ENCODE measurements around the gene INPP5D. TPM values are rescaled to one million over a fixed set of nuclear protein-coding genes. Genes with fewer than 3 reads are reported as not detected.

The INPP5D gene
- total RNA-seq, 2 donors from 2014 or later, result 0.66 to 3.0 TPM

- Histone ChIP-seq H3K9me3 (ENCODE audit: control insufficient read depth, low read length) (no peaks in the 10 kb centered on the region), H3K36me3 (ENCODE audit: control insufficient read depth, insufficient read depth, low read length) (no peaks in the 10 kb centered on the region), H3K27ac (ENCODE audit: low read depth, low read length) (no peak overlapping the region), H3K9ac (ENCODE audit: extremely low read depth, low read length, poor library complexity, severe bottlenecking) (no peak overlapping the region), H3K27me3 (ENCODE audit: control insufficient read depth, insufficient read depth, low read length, poor library complexity, severe bottlenecking) (no peaks in the 10 kb centered on the region), H3K4me1 (ENCODE audit: control insufficient read depth, insufficient read depth, low read length) (no peaks in the 10 kb centered on the region), H3K4me3 (ENCODE audit: low read length) (no peak overlapping the region)
- Mint-ChIP-seq H3K27me3 (ENCODE audit: insufficient read depth) (peaks cover 8% of the 10 kb centered on the region), H3K4me3 (no peak overlapping the region), H3K36me3 (ENCODE audit: low read depth) (no peaks in the 10 kb centered on the region), H3K4me1 (peaks cover 10% of the 10 kb centered on the region), H3K9me3 (no peaks in the 10 kb centered on the region), H3K27ac (no peak overlapping the region)
- TF ChIP-seq, protein P1, sequence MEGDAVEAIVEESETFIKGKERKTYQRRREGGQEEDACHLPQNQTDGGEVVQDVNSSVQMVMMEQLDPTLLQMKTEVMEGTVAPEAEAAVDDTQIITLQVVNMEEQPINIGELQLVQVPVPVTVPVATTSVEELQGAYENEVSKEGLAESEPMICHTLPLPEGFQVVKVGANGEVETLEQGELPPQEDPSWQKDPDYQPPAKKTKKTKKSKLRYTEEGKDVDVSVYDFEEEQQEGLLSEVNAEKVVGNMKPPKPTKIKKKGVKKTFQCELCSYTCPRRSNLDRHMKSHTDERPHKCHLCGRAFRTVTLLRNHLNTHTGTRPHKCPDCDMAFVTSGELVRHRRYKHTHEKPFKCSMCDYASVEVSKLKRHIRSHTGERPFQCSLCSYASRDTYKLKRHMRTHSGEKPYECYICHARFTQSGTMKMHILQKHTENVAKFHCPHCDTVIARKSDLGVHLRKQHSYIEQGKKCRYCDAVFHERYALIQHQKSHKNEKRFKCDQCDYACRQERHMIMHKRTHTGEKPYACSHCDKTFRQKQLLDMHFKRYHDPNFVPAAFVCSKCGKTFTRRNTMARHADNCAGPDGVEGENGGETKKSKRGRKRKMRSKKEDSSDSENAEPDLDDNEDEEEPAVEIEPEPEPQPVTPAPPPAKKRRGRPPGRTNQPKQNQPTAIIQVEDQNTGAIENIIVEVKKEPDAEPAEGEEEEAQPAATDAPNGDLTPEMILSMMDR (conservative IDR thresholded peaks at IDR 0.05), result no peak
- DNase-seq, result no peak
- 85 to 89% methylated on average over 10 to 22 of the region's 22 CpGs for WGBS, 2 experiments (ENCODE audit: insufficient coverage in 1 of 2, insufficient read length in 1 of 2)
Observed at GRCh38 chr2:233147136-233147828, 87.1 kb downstream of the INPP5D start.

DNA sequence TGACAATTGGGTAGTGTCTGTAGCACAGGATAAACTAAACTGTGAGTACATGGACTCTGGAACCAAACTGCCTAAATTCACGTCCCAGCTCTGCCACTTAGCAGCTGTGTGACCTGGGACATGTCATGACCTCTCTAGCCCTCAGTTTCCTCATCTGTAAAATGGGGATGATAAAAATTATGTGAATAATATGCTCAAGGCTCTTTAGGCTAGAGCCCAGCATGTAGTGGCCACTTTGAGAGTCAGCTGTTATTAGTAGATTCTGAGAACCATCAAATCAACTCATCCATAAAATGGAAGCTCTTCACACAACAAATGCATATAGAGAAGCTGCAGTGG, 87.7 kb downstream of the INPP5D start:
- no peak overlapping the region for H3K4me3 ChIP-seq (ENCODE audit: low read length)
- no peaks in the 10 kb centered on the region for H3K9me3 ChIP-seq (ENCODE audit: control insufficient read depth, low read length)
- WGBS, 2 experiments (ENCODE audit: insufficient coverage in 1 of 2, insufficient read length in 1 of 2), result 71 to 74% methylated on average over 1 of the region's 1 CpG
- H3K4me1 ChIP-seq (ENCODE audit: control insufficient read depth, insufficient read depth, low read length), result no peaks in the 10 kb centered on the region
- TF ChIP-seq, protein P1 (conservative IDR thresholded peaks at IDR 0.05), result no peak
- Mint-ChIP-seq H3K27ac (no peak overlapping the region), H3K9me3 (no peaks in the 10 kb centered on the region), H3K27me3 (ENCODE audit: insufficient read depth) (peaks cover 6% of the 10 kb centered on the region), H3K36me3 (ENCODE audit: low read depth) (no peaks in the 10 kb centered on the region), H3K4me1 (peaks cover 5% of the 10 kb centered on the region), H3K4me3 (no peak overlapping the region)
- H3K27me3 ChIP-seq (ENCODE audit: control insufficient read depth, insufficient read depth, low read length, poor library complexity, severe bottlenecking), result no peaks in the 10 kb centered on the region
- DNase-seq, result no peak
- H3K27ac ChIP-seq (ENCODE audit: low read depth, low read length), result no peak overlapping the region
- no peaks in the 10 kb centered on the region for H3K36me3 ChIP-seq (ENCODE audit: control insufficient read depth, insufficient read depth, low read length)
- no peak overlapping the region for H3K9ac ChIP-seq (ENCODE audit: extremely low read depth, low read length, poor library complexity, severe bottlenecking)

DNA sequence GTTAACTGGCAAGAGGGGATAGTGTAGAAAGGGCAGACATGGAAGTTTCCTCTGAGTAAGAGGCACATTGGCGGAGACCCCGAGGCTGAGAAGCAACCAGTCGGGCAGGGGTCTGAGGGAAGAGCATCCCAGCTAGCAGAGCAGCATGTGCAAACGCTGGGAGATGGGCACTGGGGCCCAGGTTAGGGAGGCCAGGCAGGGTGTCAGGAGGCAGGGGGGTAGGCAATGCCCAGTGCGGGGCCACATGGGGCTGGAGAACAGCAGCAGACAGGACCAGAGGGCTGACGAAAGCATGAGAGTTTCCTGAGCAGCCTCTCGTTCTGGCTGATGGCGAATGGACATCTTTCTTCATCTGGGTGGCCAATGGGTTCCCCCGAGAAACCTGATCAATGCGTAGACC, 88.2 kb downstream of the INPP5D start:
- Histone ChIP-seq H3K27me3 (ENCODE audit: control insufficient read depth, insufficient read depth, low read length, poor library complexity, severe bottlenecking) (no peaks in the 10 kb centered on the region), H3K9ac (ENCODE audit: extremely low read depth, low read length, poor library complexity, severe bottlenecking) (no peak overlapping the region), H3K36me3 (ENCODE audit: control insufficient read depth, insufficient read depth, low read length) (no peaks in the 10 kb centered on the region), H3K4me1 (ENCODE audit: control insufficient read depth, insufficient read depth, low read length) (no peaks in the 10 kb centered on the region), H3K4me3 (ENCODE audit: low read length) (no peak overlapping the region), H3K27ac (ENCODE audit: low read depth, low read length) (no peak overlapping the region), H3K9me3 (ENCODE audit: control insufficient read depth, low read length) (no peaks in the 10 kb centered on the region)
- WGBS, 2 experiments (ENCODE audit: insufficient coverage in 1 of 2, insufficient read length in 1 of 2), result 92 to 93% methylated on average over 9 to 10 of the region's 10 CpGs
- Mint-ChIP-seq H3K27ac (no peak overlapping the region), H3K9me3 (no peaks in the 10 kb centered on the region), H3K27me3 (ENCODE audit: insufficient read depth) (peaks cover 6% of the 10 kb centered on the region), H3K36me3 (ENCODE audit: low read depth) (no peaks in the 10 kb centered on the region), H3K4me3 (no peak overlapping the region), H3K4me1 (no peaks in the 10 kb centered on the region)
- no peak for DNase-seq
- TF ChIP-seq, protein P1 (conservative IDR thresholded peaks at IDR 0.05), result no peak
